Adrenal gland (tissue), 12 donors: ENCODE results near the gene ATP8A2. TPM values are rescaled to one million over a fixed set of nuclear protein-coding genes. Genes with fewer than 3 reads are reported as not detected.

Source experiments
- DNase-seq, 7 donors: peaks; one replicate each; pipeline ENCODE4 v3.0.0-alpha.2; 2019 to 2020
- H3K27ac ChIP-seq, 5 donors: fragments of 200-600 bp; sonication (generic) in 4 of 5; 1 replicate in 3 of 5; 2 replicates in 2 of 5; pipeline versions ENCODE4 v1.5.1 to v1.8.0; 2016 to 2020; ENCODE audit warnings: mild to moderate bottlenecking in 1 of 5
- H3K27me3 ChIP-seq: fragments of 200-600 bp; 2 replicates; pipeline ENCODE4 v1.8.0; 2021
- H3K36me3 ChIP-seq, 2 donors: fragments of 200-600 bp; replicated peaks in 1 of 2; 1 replicate in 1 of 2; 2 replicates in 1 of 2; pipeline versions ENCODE4 v1.5.1 to v1.8.0; 2018 to 2022
- H3K4me1 ChIP-seq, 2 donors: fragments of 200-600 bp; replicated peaks in 1 of 2; 1 replicate in 1 of 2; 2 replicates in 1 of 2; pipeline versions ENCODE4 v1.5.1 to v1.8.0; 2018 to 2021
- H3K4me3 ChIP-seq, 4 donors: fragments of 200-600 bp; sonication (generic) in 3 of 4; one replicate each; pipeline ENCODE4 v1.5.1; 2016 to 2018
- H3K9me3 ChIP-seq, 3 donors: fragments of 200-600 bp; sonication (generic) in 1 of 3; replicated peaks in 1 of 3; 1 replicate in 2 of 3; 2 replicates in 1 of 3; pipeline versions ENCODE4 v1.5.1 to v1.8.0; 2016 to 2021
- CTCF ChIP-seq, 6 experiments: fragments of 450-650 bp in 4 of 6; fragments of 200-600 bp in 2 of 6; sonication (generic) in 1 of 6; IDR thresholded peaks; 1 replicate in 5 of 6; 2 replicates in 1 of 6; pipeline versions ENCODE4 v1.5.1 to v1.8.0; 2016 to 2021; ENCODE audit warnings: antibody characterized with exemption in 6 of 6, mild to moderate bottlenecking in 2 of 6, moderate library complexity in 1 of 6
- POLR2A ChIP-seq, 2 donors: fragments of 450-650 bp; IDR thresholded peaks; one replicate each; pipeline ENCODE4 v1.6.1; 2017; ENCODE audit warnings: antibody characterized with exemption in 2 of 2, mild to moderate bottlenecking in 2 of 2, moderate library complexity in 1 of 2
- WGBS, 4 donors: extraction: QIAGEN DNeasy Blood & Tissue Kit in 2 of 4; methylation state at CpG; one replicate each; pipeline versions ENCODE4 v1.1.5 to v1.1.7; 2013 to 2017; 5-methylcytosine and 5-hydroxymethylcytosine counted together
- intact Hi-C, 2 donors: fragments of 100-400 bp; cut with DNase I; formaldehyde crosslinking; loops; one replicate each; pipeline versions ENCODE4 v1.14.1 to v1.15.0; 2022 to 2023
- polyA plus RNA-seq, 3 donors: library from polyadenylated mRNA; stranded (reverse); fragments of 200-250 nt in 2 of 3; fragments of 350-450 nt in 1 of 3; fragmentation: Illumina TruSeq in 1 of 3; extraction: RNeasy Lipid Tissue Mini Kit (QIAGEN cat#74804) in 1 of 3; gene quantifications; one replicate each; pipeline ENCODE4 v1.2.3, GENCODE V29; 2013 to 2014
- total RNA-seq, 9 donors: library from RNA; depleted of rRNA in 4 of 9; stranded (reverse); fragments of >200 nt in 4 of 9; fragments of 120-200 nt in 1 of 9; fragmentation: NEBNext Ultra II Directional in 1 of 9; extraction: Animal tissue kit (Norgen Biotek cat#: 25700) in 1 of 9; gene quantifications; one replicate each; pipeline versions ENCODE4 v1.1.0 to v1.2.4, GENCODE V29; 2013 to 2023
- donor health status: healthy with polysubstance abuse.
- donor health status: Bipolar disorder and iron deficiency.
- donor health status: DM: yes; HTN: yes; CAD: no.
- donor health status: DM: no; HTN: no; CAD: no.
- donor health status: DM: no; HTN: no; CAD: no.
- donor health status: DM: yes; HTN: yes; CAD: no.

The ATP8A2 gene
- total and polyA plus RNA-seq, 12 donors: 0.77 to 14.0 (median 4.3) TPM

DNA sequence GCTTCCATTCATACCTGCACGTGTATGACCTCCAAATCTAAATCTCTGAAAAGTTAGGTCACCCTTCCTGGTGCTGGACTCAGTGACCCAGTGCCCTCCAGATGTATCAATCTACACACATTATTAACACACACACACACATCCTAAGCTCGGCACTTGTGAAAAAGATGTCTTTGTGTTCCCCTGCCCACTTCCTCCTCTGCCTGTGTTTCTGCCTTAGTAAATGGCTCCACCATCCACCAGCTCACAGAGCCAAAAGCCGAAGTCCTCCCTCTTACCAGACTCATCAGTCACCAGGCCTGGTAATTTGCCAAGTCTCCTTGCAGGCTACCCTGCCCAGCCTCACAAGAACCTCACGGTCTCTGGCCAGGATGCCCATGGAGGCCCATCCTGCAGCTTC, 548.5 kb downstream of the ATP8A2 start:
- Histone ChIP-seq H3K4me3 (no peak overlapping the region), H3K36me3 (no peaks in the 10 kb centered on the region), H3K27me3 (no peaks in the 10 kb centered on the region), H3K4me1 (no peaks in the 10 kb centered on the region), H3K9me3 (no peaks in the 10 kb centered on the region), H3K27ac (no peak overlapping the region)
- WGBS, 4 donors: 67 to 78% (median 73%) methylated on average over 4 of the region's 4 CpGs
- intact Hi-C loops: no loop called here
- DNase-seq: no peak
- TF ChIP-seq POLR2A (IDR thresholded peaks at IDR 0.05) (no peak), CTCF (IDR thresholded peaks at IDR 0.05) (no peak)

GRCh38 chr13:25920931-25921330, 549.2 kb downstream of the ATP8A2 start:
- H3K27ac ChIP-seq: no peak overlapping the region
- H3K36me3 ChIP-seq: no peaks in the 10 kb centered on the region
- TF ChIP-seq POLR2A (IDR thresholded peaks at IDR 0.05) (no peak), CTCF (IDR thresholded peaks at IDR 0.05) (no peak)
- DNase-seq: no peak
- no peaks in the 10 kb centered on the region for H3K9me3 ChIP-seq
- no peaks in the 10 kb centered on the region for H3K4me1 ChIP-seq
- no peaks in the 10 kb centered on the region for H3K27me3 ChIP-seq
- intact Hi-C loops: no loop called here
- WGBS, 4 donors: 84 to 96% (median 87%) methylated on average over 4 of the region's 4 CpGs
- H3K4me3 ChIP-seq: no peak overlapping the region

- 71 to 78% (median 73%) methylated on average over 8 to 9 of the region's 9 CpGs for WGBS, 4 donors
- no peak overlapping the region for H3K27ac ChIP-seq
Measured at GRCh38 chr13:25922376-25922775, 550.6 kb downstream of the ATP8A2 start.

GRCh38 chr13:25923217-25924085, 551.7 kb downstream of the ATP8A2 start:
- DNase-seq: no peak
- Histone ChIP-seq H3K4me3 (no peak overlapping the region), H3K36me3 (no peaks in the 10 kb centered on the region), H3K27me3 (no peaks in the 10 kb centered on the region), H3K4me1 (no peaks in the 10 kb centered on the region), H3K9me3 (no peaks in the 10 kb centered on the region), H3K27ac (no peak overlapping the region)
- WGBS, 4 donors: 71 to 81% (median 76%) methylated on average over 5 of the region's 5 CpGs
- TF ChIP-seq CTCF (IDR thresholded peaks at IDR 0.05): no peak
- TF ChIP-seq POLR2A (IDR thresholded peaks at IDR 0.05): no peak
- intact Hi-C loops: no loop called here

More at GRCh38 chr13:25922376-25922775, 550.6 kb downstream of the ATP8A2 start:
- H3K4me3 ChIP-seq: no peak overlapping the region
- DNase-seq: no peak
- H3K36me3 ChIP-seq: no peaks in the 10 kb centered on the region
- H3K9me3 ChIP-seq: no peaks in the 10 kb centered on the region
- H3K4me1 ChIP-seq: no peaks in the 10 kb centered on the region
- no peak for TF ChIP-seq CTCF (IDR thresholded peaks at IDR 0.05)
- TF ChIP-seq POLR2A (IDR thresholded peaks at IDR 0.05): no peak
- no peaks in the 10 kb centered on the region for H3K27me3 ChIP-seq
- intact Hi-C loops: no loop called here
